ENCODE measurements around the gene ATOH8.

The ATOH8 gene

DNA sequence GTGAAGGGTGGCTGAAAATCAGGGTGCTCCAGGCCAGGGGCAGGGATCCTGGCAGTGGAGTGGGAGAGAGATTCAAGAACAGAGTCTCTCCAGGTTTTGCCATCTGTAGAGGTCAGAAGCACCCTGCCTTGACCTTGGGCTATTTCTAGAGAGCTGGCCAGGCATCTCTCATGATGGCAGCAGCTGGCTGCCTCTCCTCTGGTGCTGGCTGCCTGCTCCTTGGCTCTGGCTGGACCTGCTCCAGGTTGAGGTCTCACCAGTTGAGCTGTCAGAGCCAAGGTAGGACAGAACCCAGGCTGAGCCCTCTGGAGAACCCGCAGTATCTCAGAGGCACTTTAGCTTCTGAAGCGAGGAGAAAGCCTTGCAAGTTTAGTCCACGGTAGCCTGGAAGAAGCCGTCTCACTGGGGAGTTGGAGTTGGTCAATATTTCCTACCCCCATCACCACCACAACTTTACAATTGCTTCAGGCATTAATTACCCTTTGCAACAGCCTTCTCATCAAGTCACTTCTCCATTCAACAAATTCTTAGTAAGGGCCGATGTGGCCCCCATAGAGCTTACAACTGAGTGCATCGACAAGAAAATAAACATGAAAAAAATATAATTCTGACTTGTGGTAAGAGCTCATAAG, 34.1 kb upstream of the ATOH8 start:
- no peak for DNase-seq

DNA sequence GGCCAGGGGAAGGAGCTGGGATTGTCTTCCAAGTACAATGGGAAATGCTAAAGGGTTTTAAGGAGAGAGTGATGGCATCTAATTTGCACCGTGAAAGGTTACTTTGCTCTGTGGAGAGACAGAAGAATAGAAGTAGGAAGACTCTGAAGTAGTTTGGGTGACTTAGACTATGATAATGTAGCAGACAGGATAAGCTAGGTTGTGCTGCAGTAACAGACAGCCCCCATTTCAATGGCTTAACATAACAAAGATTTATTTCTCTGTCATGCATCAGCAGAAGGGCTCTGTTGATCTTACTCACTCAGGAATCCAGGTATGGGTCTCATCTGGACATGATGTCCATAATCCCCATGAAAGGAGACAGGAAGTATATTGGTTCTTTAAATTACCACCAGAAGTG, 33.3 kb upstream of the ATOH8 start:
- no peak for DNase-seq

DNA sequence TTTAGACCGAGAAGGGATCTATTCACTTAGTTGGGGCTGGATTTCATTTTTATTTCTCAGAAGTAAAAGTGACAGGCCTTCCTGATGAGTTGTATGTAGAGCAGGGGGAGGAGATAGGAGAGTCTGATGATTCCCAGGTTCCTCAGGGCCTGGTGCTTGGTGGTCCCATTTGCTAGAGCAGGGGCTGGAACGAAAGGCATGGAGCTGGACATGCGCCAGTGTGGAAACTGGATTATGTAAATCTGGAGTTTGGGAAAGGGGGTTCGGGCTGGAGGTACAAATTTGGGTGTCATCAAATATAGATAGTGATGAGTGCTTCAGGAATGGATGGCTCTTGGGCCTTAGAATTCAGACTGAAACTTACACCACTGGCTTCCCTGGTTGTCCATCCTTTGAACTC, 32.1 kb upstream of the ATOH8 start:
- DNase-seq: no peak

DNA sequence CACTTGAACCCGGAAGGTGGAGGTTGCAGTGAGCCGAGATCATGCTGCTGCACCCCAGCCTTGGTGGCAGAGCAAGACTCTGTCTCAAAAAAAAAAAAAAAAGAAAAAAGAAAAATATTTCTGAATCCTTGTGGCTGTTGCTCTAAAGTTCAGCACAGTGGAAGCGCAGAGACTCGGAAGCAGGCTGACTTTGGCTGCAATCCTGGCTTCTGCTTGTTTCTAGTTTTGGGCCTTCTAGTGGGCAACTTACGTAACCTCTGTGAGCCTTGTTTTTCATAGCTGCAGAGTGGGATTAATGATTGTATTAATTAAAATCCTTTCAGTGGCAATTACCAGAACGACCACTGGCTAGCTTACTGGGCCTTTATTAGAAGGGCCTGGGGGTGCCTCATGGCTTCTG, 31.3 kb upstream of the ATOH8 start:
- no peak for DNase-seq

DNA sequence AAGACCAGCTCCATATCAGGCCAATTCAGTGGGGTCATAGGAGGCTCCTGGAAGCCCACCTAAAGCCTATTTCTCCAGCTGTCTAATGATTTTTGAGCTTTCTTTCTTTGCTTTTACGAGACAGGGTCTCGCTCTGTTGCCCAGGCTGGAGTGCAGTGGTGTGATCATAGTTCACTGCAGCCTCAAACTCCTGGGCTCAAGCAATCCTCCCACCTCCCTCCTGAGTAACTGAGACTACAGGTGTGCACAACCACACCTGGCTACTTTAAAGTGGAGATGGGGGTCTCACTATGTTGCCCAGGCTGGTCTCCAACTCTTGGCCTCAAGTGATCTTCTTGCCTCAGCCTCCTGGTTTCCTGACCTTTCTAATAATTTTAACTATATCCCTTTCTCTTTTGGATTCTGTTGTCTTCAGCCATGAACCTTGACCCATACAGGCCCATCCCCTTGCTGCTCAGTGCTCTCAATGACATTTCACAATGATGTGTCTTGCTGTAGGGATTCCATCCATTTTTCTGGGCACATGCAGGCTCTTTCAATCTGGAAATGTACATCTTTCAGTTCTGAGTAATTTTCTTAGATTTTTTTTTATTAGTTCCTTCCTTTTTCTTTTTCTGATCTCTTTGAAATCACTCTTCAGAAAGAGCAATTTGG, 30.0 kb upstream of the ATOH8 start:
- DNase-seq: no peak

DNA sequence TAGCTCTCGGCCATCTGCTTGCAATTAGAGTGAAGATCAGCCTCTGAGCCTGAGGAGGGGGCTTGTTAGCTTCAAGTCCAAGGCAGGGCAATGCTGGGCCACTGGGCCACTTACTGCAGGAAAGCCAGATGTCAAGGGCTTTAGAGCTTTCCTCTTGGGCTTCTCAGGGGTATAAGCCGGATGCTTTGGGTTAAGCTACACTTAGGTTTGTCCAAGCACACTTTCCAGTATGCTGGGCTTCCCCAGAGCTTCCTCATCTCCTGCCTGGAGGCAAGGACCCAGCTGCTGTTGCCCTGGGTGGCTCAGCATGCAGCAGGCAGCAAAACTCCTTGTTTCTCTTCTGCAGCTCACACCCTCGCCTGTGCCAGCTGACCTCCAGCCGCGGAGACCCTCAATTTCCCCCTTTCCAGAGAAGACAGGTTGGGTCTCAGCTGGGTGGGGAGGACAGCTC, 29.0 kb upstream of the ATOH8 start:
- peak; percentile 96 for DNase-seq

DNA sequence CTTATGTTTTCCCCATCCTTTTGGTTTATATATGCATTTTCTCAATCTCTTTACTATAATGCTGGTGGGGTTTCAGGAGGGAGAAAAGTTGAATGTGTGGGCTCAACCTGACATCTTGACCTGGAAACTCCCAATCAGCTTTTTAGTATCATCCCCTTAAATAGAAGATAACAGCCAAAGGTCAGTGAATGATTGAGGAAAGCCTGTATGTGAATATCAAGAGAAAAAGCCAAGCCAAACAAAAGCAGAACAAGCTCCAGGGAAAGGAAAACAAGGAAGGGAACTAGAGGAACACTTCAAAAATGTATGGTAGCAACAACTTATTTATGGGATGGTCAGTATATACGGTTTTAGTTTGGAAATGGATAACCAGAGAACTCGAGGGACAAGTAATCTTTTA, 28.3 kb upstream of the ATOH8 start:
- no peak for DNase-seq

DNA sequence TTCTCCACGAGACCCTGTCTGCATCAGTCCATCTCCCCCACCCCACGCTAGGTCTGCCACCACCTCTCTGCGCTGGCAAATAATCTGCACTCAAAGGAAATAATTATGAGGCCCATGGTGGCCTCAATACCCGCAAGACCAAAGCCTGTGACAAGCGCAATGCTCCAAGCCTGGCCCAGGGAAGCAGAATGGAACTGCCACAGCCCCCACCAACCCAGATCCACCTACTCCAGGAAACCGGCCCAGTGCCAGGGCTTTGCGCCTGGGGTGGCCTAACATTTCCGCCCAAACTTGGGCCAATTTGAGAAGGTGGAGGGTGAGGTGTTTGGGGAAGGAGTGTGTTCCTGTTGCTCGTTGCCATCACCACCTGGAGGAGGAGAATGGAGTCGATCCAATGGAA, 26.0 kb upstream of the ATOH8 start:
- no peak for DNase-seq

DNA sequence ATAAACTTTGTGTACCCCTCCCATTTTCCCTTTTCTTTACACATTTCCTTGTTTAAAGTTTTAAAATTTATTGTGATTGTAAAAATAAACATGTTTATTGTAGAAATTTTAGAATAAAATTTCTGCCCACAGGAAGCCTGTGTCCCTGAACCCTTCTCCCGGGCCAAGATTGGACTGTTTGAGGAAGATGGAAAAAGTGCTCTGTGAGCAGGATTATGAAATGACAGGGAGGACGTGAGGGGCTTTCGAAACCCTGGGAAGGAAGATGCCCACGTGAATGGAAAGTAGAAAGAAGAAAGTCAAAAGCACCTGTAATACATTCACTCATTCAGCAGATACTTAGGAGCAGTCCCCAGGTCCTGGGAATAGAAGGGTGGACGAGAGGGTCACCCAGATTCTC, 25.4 kb upstream of the ATOH8 start:
- no peak for DNase-seq

DNA sequence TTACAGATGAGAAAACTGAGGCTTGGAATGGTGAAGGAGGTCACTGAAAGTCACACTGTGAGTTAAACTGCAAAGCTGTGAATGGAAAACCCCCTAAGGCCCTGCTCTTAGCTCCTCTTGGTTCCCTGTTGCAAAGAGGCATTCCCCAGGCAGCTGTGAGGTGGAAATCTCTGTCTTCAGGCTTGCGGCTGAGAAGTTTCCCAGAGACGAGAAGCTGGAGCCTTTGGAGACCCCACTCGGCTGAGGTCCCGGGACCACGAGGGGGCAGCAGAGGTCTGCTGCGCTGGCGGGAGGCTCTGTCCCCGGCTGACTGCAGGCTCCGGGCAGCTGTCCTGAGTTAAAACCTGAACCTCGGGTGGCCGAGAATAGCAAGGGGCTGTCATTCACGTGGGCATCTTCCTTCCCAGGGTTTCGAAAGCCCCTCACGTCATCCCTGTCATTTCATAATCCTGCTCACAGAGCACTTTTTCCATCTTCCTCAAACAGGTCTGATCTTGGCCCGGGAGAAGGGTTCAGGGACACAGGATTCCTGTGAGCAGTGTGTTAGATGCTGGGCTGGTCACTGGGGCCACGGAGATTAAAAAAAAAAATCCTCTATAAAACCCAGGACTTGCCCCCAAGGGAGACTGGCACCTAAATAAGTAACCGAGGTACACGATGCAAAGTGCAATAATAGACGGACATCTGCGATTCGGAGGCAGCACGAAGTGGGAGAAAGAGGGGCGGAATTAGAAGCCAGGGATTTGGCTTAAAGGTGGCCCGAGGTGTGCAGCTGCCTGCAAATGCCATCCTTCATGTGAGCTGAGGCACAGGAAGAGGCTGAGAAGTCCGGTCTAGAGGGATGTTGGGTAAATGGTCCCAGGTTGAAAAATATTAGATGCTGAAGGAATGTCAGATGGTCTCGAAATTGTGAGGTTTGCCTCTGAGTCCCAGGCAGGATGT, 24.6 kb upstream of the ATOH8 start:
- DNase-seq: no peak

DNA sequence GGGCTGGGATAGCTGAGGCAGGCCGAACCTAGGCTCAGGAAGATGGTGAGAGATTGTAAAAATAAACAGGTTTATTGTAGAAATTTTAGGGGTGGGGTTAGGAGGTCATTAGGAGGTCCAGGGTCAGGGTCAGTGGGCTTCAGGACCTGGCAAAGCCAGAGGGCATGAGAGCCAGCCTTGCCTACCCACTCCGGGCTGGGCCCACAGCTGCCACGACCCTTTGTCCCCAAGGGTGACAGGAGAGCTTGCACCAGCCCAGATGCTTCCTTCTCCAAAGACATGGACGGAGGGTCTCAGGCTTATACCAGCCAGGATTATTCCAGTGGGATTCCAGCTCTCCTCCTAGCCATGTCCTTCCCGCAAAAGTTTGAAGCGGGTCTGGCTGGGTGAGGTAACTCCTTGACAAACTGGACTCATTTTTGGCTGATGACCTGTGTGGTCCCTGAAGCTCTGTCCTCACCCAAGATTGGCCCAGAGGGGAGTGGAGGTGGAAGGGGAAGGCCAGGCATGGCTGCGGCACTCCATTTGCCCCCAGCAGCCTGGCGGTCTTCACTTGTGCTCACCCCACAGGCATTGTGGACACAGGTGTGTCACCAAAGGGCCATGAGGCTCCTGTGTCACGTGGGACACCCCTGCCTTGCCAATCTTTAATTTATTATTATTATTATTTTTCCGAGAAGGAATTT, 23.8 kb upstream of the ATOH8 start:
- no peak for DNase-seq

DNA sequence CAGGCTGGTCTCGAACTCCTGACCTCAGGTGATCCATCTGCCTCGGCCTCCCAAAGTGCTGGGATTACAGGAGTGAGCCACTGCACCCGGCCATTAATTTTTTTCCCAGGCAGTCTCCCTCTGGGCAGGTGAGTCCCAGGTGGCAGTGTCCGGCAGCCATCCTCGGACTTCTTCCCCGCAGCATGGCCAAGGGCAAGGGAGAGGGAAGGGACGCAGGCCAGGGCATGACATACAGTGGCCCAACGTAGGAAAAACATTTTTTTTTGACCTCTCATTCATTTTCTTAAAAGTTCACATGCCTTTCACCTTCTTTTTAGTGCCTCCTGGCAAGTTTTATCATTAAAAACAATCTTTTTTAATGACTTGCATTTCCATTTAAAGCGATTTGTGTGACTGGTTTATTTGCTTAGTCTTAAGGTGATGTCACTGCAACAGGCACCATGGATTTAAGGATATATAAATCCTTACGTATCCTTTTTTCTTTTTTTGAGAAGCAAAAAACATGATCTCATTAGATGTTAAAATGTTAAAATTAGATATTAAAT, 23.0 kb upstream of the ATOH8 start:
- DNase-seq: no peak

DNA sequence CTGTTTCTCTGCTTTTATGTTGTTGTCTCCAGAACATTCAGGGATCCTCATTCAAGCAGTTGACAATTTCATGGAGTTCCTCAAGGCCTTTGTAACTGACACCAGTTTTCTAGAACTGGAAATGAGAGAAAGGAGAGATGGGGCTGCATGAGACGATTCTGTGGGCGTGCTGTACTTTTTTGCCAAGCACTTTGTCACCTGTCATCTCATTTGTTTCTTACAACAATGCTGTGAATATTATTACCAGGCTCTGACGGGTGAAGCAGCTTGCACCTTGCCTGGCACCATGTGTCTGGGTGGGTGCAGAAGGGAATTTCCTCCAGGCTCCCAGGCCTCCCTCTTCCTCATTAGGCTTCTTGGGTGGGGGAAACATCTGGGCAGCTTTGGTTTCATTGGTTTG, 22.2 kb upstream of the ATOH8 start:
- DNase-seq: no peak

DNA sequence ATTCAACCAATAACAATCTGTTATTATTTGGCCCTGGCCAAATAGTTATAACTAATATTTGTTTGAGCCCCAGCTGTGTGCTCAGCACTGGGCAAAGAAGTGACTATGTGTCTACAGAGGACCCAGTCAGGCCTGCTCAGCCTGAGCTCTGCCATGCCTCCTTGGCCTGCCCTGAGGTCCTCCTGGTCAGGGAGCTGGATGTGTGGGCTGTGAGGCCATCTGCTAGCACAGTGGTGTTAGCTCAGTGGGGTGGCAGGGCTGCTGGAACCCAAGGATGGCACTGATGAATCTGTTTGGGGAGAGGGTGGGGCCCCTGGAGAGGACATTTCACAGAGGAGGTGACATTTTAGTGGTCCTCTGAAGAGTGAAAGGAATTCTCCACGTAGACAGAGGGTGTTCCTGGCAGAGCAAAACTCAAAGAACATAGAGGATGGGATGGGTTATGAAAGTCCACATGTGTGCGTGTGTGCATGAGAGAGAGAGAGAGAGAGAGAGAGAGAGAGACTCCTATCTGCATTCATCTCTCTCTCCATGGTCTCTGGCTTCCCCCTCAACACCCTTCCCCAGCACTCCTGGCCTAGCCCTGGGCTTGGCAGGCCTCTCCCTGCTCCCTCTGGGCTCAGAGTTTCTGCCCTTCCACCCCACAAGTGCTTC, 21.2 kb upstream of the ATOH8 start:
- DNase-seq: no peak

DNA sequence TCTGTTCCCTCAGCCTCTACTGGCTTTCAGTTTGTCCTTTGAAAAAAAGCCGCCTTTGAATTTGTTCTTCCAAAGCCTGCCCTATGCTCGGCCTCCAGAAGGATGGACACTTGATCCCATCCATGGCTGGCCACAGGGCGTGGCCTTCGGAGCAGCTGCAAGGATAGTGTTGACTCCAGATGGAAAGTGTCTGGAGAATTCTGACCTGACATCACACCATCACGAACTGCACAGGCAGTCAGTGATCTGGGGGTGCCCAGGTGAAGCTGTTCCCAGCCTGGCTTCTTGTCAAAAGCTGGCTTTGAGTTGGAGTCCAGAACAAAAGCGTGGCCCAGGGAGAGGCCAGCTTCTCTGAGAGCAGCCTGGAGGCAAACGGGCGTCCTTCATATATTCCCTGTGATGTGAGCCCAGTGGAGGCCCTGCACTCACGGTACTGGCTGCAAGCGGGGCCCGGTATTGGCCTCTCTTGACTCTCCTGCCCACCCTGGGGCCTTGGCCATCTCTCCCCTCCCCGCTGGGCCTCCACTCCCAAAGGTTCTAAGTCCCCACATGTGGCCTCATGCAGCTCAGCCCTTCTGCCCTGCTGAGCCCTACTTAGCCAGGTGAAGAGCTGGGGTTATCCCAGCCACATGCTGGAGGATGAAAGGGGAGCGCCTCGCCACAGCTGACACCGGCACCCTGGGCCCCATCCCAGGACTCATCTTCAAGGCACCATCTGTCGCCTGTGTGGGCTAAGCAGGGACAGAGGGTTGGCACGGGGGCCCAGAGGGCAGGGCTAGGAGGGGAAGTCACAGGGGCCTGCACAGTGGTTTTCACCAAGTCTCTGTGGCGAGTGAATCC, 20.4 kb upstream of the ATOH8 start:
- peak; percentile 88 for DNase-seq

DNA sequence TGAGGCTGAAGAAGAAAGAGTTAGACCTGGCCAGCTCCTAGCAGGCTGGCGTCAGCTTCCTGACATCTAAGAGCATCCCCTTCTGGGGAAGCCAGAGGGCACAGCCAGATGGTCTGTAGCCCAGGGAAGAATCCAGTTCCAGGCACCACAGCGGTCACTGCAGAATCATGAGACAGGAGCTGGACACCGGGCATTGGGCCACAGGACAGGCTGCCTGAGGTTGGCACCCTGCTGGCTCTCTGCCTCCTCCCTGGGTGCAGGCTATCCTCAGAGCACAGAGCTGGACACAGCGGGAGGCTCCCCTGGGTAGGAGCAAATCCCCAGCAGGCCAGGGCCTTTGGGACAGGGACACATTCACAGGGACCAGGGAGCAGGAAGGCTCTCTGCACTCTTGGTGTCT, 19.8 kb upstream of the ATOH8 start:
- DNase-seq: no peak

DNA sequence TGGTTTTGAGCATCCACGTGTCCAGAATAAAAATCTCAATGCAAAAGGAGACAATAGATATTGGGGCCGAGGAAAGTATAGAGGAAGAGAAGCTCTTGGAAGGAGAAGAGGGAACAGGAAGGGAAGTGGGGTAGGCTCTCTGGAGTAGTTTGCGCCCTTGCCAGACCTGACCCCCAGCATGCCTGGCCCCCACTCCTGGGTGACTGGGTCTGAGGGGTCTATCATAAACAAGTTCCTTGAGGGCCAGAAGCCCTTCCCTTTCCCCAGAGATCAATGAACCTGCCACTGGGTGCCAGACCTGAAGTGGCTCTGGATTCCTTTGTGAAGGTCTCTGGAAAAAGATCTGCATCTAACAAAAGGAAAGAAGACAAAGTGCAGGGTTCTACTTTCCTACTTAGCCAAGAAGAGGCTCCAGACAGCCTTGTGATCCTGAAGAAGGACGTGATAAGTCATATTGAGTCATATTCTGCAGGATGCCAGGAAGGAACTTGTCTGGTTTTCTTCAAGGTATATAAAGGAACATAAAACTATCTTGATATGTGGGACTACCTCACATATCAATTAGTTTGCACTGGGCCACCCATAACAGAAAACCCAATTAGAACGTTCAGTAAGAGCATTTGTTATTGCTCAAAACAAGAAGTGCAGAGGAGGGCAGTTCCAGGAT, 18.7 kb upstream of the ATOH8 start:
- DNase-seq: no peak

DNA sequence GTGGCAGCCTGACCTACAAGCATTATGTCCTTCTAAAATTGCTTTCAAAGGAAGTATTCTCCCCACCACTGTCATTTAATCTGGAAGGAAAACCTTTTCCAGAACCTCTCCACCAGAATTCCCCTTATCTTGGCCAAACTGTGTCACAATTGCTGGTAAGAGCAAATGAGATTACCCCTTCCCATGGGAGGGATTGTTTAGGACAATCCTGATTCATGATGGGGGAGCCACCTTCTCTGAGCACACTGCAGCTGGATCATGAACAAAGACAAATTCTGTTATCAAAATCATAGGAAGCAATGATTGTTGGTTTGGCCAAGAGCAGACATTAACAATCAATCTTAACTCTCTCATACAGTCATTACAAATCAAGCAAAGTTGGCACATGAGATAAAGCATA, 18.1 kb upstream of the ATOH8 start:
- no peak for DNase-seq

DNA sequence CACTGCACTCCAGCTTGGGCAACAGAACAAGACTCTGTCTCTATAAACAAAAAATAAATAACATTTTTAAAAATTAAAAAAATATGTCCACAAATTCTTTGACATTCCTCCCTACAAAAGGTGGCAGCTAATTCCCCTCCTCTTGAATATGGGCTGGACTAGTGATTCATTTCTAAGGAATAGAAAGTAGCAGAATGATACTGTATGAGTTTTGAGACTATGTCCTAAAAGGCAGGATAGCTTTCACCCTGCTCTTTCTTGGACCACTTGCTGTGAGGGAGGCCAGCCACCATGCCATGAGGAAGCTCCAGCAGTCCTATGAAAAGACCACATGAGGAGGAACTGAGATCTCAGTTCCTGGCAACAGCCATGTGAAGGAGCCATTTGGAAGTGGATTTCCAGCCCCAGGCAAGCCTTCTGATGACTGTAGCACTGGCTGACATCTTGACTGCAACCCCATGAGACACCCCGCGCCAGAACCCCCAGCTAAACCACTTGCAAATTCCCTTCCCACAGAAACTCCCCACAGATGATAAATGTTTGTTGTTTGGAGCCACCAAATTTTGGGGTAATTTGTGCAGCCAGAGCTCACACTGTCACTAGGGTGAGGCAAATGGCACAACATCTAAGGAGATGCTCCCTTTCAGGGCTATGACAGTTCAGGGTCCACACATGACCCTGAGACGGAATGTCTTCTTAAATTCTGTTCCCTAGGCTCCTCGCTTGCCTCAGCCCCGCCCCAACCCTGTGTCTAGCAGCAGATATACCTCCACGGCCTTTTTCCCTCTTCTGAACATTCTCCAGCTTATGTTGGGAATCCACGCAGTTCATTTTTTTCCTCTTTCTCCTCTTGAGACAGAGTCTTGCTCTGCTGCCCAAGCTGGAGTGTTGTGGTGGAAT, 17.1 kb upstream of the ATOH8 start:
- DNase-seq: no peak

DNA sequence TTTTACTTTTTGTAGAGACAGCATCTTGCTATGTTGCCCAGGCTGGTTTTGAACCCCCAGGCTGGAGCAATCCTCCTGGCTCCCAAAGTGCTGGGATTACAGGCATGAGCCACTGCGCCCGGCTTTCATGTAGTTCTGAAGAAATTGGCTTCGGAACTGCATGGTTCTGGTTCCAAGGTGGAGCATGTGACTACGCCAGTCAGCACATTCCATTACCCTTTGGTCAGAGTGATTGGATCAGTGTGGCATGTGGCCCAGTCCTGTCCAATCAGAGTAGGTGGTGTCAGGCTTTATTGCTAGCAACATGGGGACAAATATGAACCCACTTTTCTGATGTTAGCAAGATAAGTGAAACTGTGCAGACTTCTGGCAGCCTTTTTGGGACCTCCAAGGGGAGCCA, 16.3 kb upstream of the ATOH8 start:
- no peak for DNase-seq

All from NCI-H524 treated with DMSO at 0.1 percent for 48 hours (cell line).